Measurements from ENCODE around the gene ETHE1. TPM values are rescaled to one million over a fixed set of nuclear protein-coding genes. Genes with fewer than 3 reads are reported as not detected.
A peak's percentile ranks its signal among the peaks of the same experiment; 100 is the strongest.
"Not testable (repeated sequence)": the region's sequence is repeated elsewhere in the genome, so short reads cannot be mapped to it uniquely, and the experiment has no call there.

Gene ETHE1
- total RNA-seq, 1 donor from 2014 or later, result 81.1 TPM

GRCh38 chr19:43524922-43525835, 1.8 kb downstream of the ETHE1 start:
- no peak for DNase-seq (ENCODE audit: low read depth, low spot score)

- not testable (repeated sequence) for DNase-seq (ENCODE audit: low read depth, low spot score)
These were observed 3.3 kb downstream of the ETHE1 start for GRCh38 chr19:43523696-43524095.

- DNase-seq (ENCODE audit: low read depth, low spot score), result no peak
These were observed 4.1 kb downstream of the ETHE1 start for GRCh38 chr19:43522929-43523328.

- DNase-seq (ENCODE audit: low read depth, low spot score), result peak; percentile 57
These were observed 7.4 kb downstream of the ETHE1 start for GRCh38 chr19:43519436-43520088.

GRCh38 chr19:43518051-43518450, 8.9 kb downstream of the ETHE1 start:
- DNase-seq (ENCODE audit: low read depth, low spot score), result no peak

GRCh38 chr19:43512399-43512798, 14.6 kb downstream of the ETHE1 start:
- DNase-seq (ENCODE audit: low read depth, low spot score), result not testable (repeated sequence)

- DNase-seq (ENCODE audit: low read depth, low spot score), result no peak
These were observed 15.7 kb downstream of the ETHE1 start for GRCh38 chr19:43511324-43511723.

- DNase-seq (ENCODE audit: low read depth, low spot score), result no peak
These were observed 16.3 kb downstream of the ETHE1 start for GRCh38 chr19:43510713-43511112.

GRCh38 chr19:43507880-43508279, 19.1 kb downstream of the ETHE1 start:
- no peak for DNase-seq (ENCODE audit: low read depth, low spot score)

- DNase-seq (ENCODE audit: low read depth, low spot score), result no peak
These were observed 20.4 kb downstream of the ETHE1 start for GRCh38 chr19:43506629-43507028.

- no peak for DNase-seq (ENCODE audit: low read depth, low spot score)
These were observed 21.1 kb downstream of the ETHE1 start for GRCh38 chr19:43505941-43506340.

- DNase-seq (ENCODE audit: low read depth, low spot score), result no peak
These were observed 21.9 kb downstream of the ETHE1 start for GRCh38 chr19:43505186-43505456.

- no peak for DNase-seq (ENCODE audit: low read depth, low spot score)
These were observed 22.4 kb downstream of the ETHE1 start, which contains the start of gene PHLDB3 for GRCh38 chr19:43504426-43505185. Gene PHLDB3 (minus strand): TSS chr19:43504746. CDS start chr19:43504118, 628 bp downstream.

- DNase-seq (ENCODE audit: low read depth, low spot score), result peak; percentile 69
These were observed 23.2 kb downstream of the ETHE1 start for GRCh38 chr19:43503501-43504425.

- DNase-seq (ENCODE audit: low read depth, low spot score), result no peak
These were observed 24.5 kb downstream of the ETHE1 start for GRCh38 chr19:43502419-43502976.

- DNase-seq (ENCODE audit: low read depth, low spot score), result no peak
These were observed 25.2 kb downstream of the ETHE1 start for GRCh38 chr19:43501661-43502418.

- DNase-seq (ENCODE audit: low read depth, low spot score), result no peak
These were observed 28.0 kb downstream of the ETHE1 start for GRCh38 chr19:43499042-43499441.

GRCh38 chr19:43498233-43498842, 28.7 kb downstream of the ETHE1 start:
- no peak for DNase-seq (ENCODE audit: low read depth, low spot score)

- no peak for DNase-seq (ENCODE audit: low read depth, low spot score)
These were observed 30.0 kb downstream of the ETHE1 start for GRCh38 chr19:43496960-43497359.

All from pulmonary artery endothelial cell (primary cell).